K562 (cell line): ENCODE measurements around the gene PPP3CB. TPM values are rescaled to one million over a fixed set of nuclear protein-coding genes. Genes with fewer than 3 reads are reported as not detected.

Experiments used
- ATAC-seq: fragments of 200-7000 bp; cut with Tn5 transposase; 3 replicates; pipeline ENCODE4 v1.9.1; 2020; ENCODE audit warnings: moderate library complexity
- BruUV-seq: library from RNA; stranded (reverse); fragments of 400-500 nt; replicated peaks from 2 replicates; lab custom pipeline; 2021; lab: Mats Ljungman, UMichigan
- CTCF ChIA-PET: fragments of 300-600 bp; formaldehyde crosslinking; extraction: SDS; loops from one replicate; lab custom pipeline; 2021; ENCODE audit warnings: low intra/inter-chr PET ratio; lab: Yijun Ruan, JAX
- POLR2A ChIA-PET: fragments of 300-600, 350-650 bp; sonication (Branson Sonifier 250); formaldehyde crosslinking; extraction: SDS; loops from one replicate; lab custom pipeline; 2021; ENCODE audit warnings: antibody characterized with exemption, inconsistent platforms; lab: Yijun Ruan, JAX
- DNase-seq, 4 experiments: peaks; one replicate each; pipeline versions ENCODE4 v3.0.0 to v3.0.0-alpha.2; 2011 to 2018; ENCODE audit warnings: low spot score in 3 of 4, mixed read lengths in 3 of 4; ENCODE audit errors: extremely low read depth in 1 of 4
- FAIRE-seq: peaks from 2 replicates; lab custom pipeline; 2011; peaks lifted over from hg19 to GRCh38; lab: Jason Lieb, UNC
- H2AFZ ChIP-seq: 2 replicates; pipeline ENCODE4 v1.6.0; 2011; ENCODE audit warnings: low read depth, low read length, control low read depth, inconsistent platforms
- H3K27ac ChIP-seq: fragments of 200-600 bp; 3 replicates; pipeline ENCODE4 v1.8.0; 2011; ENCODE audit warnings: low read depth, mild to moderate bottlenecking, control low read depth, inconsistent platforms, low read length, moderate library complexity, mixed read lengths; ENCODE audit errors: extremely low read depth
- H3K27me3 ChIP-seq, 2 experiments: fragments of 300-600 bp in 1 of 2; 2 replicates in 1 of 2; 3 replicates in 1 of 2; pipeline versions ENCODE4 v1.6.0 to v1.8.0; 2011; ENCODE audit warnings: inconsistent platforms in 2 of 2, low read length in 2 of 2, mild to moderate bottlenecking in 1 of 2, mixed read lengths in 1 of 2, moderate library complexity in 1 of 2; ENCODE audit not compliant: control insufficient read depth in 2 of 2, insufficient read depth in 2 of 2
- H3K36me3 ChIP-seq: fragments of 300-600 bp; 3 replicates; pipeline ENCODE4 v1.8.0; 2011; ENCODE audit warnings: mild to moderate bottlenecking, low read length, inconsistent platforms; ENCODE audit not compliant: control insufficient read depth, insufficient read depth
- H3K4me1 ChIP-seq, 2 experiments: fragments of 200-600 bp in 1 of 2; replicated peaks in 1 of 2; 2 replicates in 1 of 2; 3 replicates in 1 of 2; pipeline versions ENCODE4 v1.5.1 to v1.8.0; 2011; ENCODE audit warnings: inconsistent platforms in 2 of 2, low read length in 2 of 2, mild to moderate bottlenecking in 1 of 2, mixed read lengths in 1 of 2, moderate library complexity in 1 of 2; ENCODE audit not compliant: control insufficient read depth in 2 of 2, insufficient read depth in 2 of 2
- H3K4me2 ChIP-seq: 2 replicates; pipeline ENCODE4 v1.6.1; 2011; ENCODE audit warnings: low read length, control low read depth, inconsistent platforms, mixed read lengths; ENCODE audit not compliant: insufficient read depth
- H3K4me3 ChIP-seq: fragments of 200-600 bp; sonication (generic), shearing (Covaris generic); 2 replicates; pipeline ENCODE4 v1.5.1; 2016; ENCODE audit warnings: control low read depth, inconsistent platforms
- H3K79me2 ChIP-seq: fragments of 200-600 bp; 3 replicates; pipeline ENCODE4 v1.8.0; 2011; ENCODE audit warnings: low read length, inconsistent platforms; ENCODE audit not compliant: control insufficient read depth, insufficient read depth
- H3K9ac ChIP-seq, 2 experiments: 2 replicates each; pipeline versions ENCODE4 v1.6.0 to v1.6.1; 2011; ENCODE audit warnings: low read depth in 2 of 2, low read length in 2 of 2, control low read depth in 1 of 2, inconsistent platforms in 1 of 2, mild to moderate bottlenecking in 1 of 2, mixed read lengths in 1 of 2; ENCODE audit not compliant: insufficient read depth in 1 of 2
- H3K9me1 ChIP-seq: one replicate; pipeline ENCODE4 v1.6.0; 2011; ENCODE audit warnings: inconsistent platforms, mild to moderate bottlenecking, low read length, moderate library complexity; ENCODE audit not compliant: control insufficient read depth, insufficient read depth
- H3K9me3 ChIP-seq: replicated peaks from 2 replicates; pipeline ENCODE4 v1.5.1; 2011; ENCODE audit warnings: low read depth, low read length, inconsistent platforms; ENCODE audit not compliant: control insufficient read depth, insufficient read depth
- H4K20me1 ChIP-seq: replicated peaks from 2 replicates; pipeline ENCODE4 v1.6.1; 2011; ENCODE audit warnings: low read length, inconsistent platforms, mixed read lengths; ENCODE audit not compliant: control insufficient read depth, insufficient read depth
- EHMT2 ChIP-seq: fragments of 450-650 bp; IDR thresholded peaks from 2 replicates; pipeline ENCODE4 v1.6.1; 2018; ENCODE audit warnings: antibody characterized with exemption
- HCFC1 ChIP-seq: IDR thresholded peaks from 2 replicates; pipeline ENCODE4 v1.6.1; 2012; ENCODE audit warnings: low read depth, low read length, improper control_type of control experiment
- HDAC1 ChIP-seq, 2 experiments: fragments of 450-650 bp; IDR thresholded peaks; 2 replicates each; pipeline ENCODE4 v1.6.1; 2016 to 2017; ENCODE audit warnings: inconsistent platforms in 1 of 2, mild to moderate bottlenecking in 1 of 2, moderate library complexity in 1 of 2
- IRF2 ChIP-seq: sonication (generic); formaldehyde crosslinking; IDR thresholded peaks from 2 replicates; pipeline ENCODE4 v1.8.1; 2022; ENCODE audit warnings: mild to moderate bottlenecking, missing genetic modification reagents
- POLR2AphosphoS2 ChIP-seq: IDR thresholded peaks from 2 replicates; pipeline ENCODE4 v1.6.1; 2012; ENCODE audit warnings: low read length, improper control_type of control experiment
- RREB1 ChIP-seq: fragments of 250-450 bp; sonication (Bioruptor Pico); IDR thresholded peaks from 2 replicates; pipeline ENCODE4 v1.4.0; 2020
- SMARCC2 ChIP-seq: fragments of 450-650 bp; IDR thresholded peaks from 2 replicates; pipeline ENCODE4 v1.6.1; 2017; ENCODE audit warnings: antibody characterized with exemption, moderate library complexity, mild to moderate bottlenecking, low read depth
- TSC22D4 ChIP-seq: fragments of 450-650 bp; IDR thresholded peaks from 2 replicates; pipeline ENCODE4 v1.6.1; 2016; ENCODE audit warnings: missing genetic modification characterization, missing biosample characterization, control low read depth
- USF1 ChIP-seq: sonication (generic); formaldehyde crosslinking; IDR thresholded peaks from 2 replicates; pipeline ENCODE4 v1.9.0; 2022; ENCODE audit warnings: mild to moderate bottlenecking, missing genetic modification reagents
- ZBTB17 ChIP-seq: fragments of 450-650 bp; formaldehyde crosslinking; IDR thresholded peaks from 2 replicates; pipeline ENCODE4 v1.4.0; 2020; ENCODE audit warnings: mild to moderate bottlenecking
- ZBTB7A ChIP-seq: IDR thresholded peaks from 2 replicates; pipeline ENCODE4 v1.6.1; 2011; ENCODE audit warnings: low read depth, mild to moderate bottlenecking, low read length, moderate library complexity, borderline replicate concordance; ENCODE audit not compliant: control insufficient read depth
- ZNF212 ChIP-seq: fragments of 450-650 bp; formaldehyde crosslinking; IDR thresholded peaks from 2 replicates; pipeline ENCODE4 v1.4.0; 2020; ENCODE audit warnings: mild to moderate bottlenecking
- ZNF449 ChIP-seq: fragments of 250-450 bp; sonication (Bioruptor Pico); IDR thresholded peaks from 2 replicates; pipeline ENCODE4 v1.8.0; 2022; ENCODE audit warnings: moderate library complexity, mild to moderate bottlenecking, inconsistent platforms
- ZNF695 ChIP-seq: fragments of 450-650 bp; formaldehyde crosslinking; IDR thresholded peaks from 2 replicates; pipeline ENCODE4 v1.4.0; 2020; ENCODE audit warnings: mild to moderate bottlenecking, moderate library complexity
- WGBS: fragments of 100-300 bp; shearing (Covaris generic); methylation state at CpG from one replicate; pipeline ENCODE4 v1.1.6; 2016; ENCODE audit warnings: low coverage, mixed read lengths; ENCODE audit not compliant: insufficient coverage; ENCODE audit errors: missing lambda C conversion rate; 5-methylcytosine and 5-hydroxymethylcytosine counted together
- in situ Hi-C: fragments of 300-500 bp; cut with MboI; formaldehyde crosslinking; loops from 4 replicates; pipeline ENCODE4 v1.15.0; 2018; ENCODE audit warnings: inconsistent platforms, mixed read lengths
- intact Hi-C: fragments of 100-400 bp; cut with micrococcal nuclease; formaldehyde crosslinking; loops from 2 replicates; pipeline ENCODE4 v1.14.2; 2022
- polyA plus RNA-seq, 8 experiments: library from polyadenylated mRNA; depleted of rRNA in 4 of 8; stranded (reverse) in 5 of 8; unstranded in 3 of 8; fragments of >200 nt; fragmentation: Nextera tagmentation in 2 of 8; fragmentation: Illumina TruSeq in 1 of 8; extraction: Ambion mirVana in 2 of 8; extraction: Trizol in 1 of 8; gene quantifications; 2 replicates each; pipeline versions ENCODE4 v1.2.1 to v1.2.3, GENCODE V29; 2011 to 2014; ENCODE audit warnings: inconsistent platforms in 1 of 8, missing spikeins in 1 of 8
- total RNA-seq, 7 experiments: library from RNA; depleted of rRNA in 6 of 7; stranded (reverse); fragments of >200 nt in 6 of 7; fragmentation: Illumina TruSeq in 2 of 7; extraction: Trizol in 2 of 7; gene quantifications; 2 replicates each; pipeline versions ENCODE4 v1.2.1 to v1.2.3, GENCODE V29; 2011 to 2021; ENCODE audit warnings: low replicate concordance in 1 of 7

The PPP3CB gene
- total and polyA plus RNA-seq, 9 of the 15 experiments (the other 6 are each of a cell fraction or from before 2014, with no cell fraction given), result 9.6 to 27.6 (median 17.8) TPM

- under 1% methylated on average over 51 of the region's 55 CpGs for whole genome bisulfite sequencing
- no peaks in the 10 kb centered on the region for H3K9me3 ChIP-seq
- POLR2A ChIA-PET, result interaction anchor here (0.6 to 1.9 kb wide), 16 partner anchors 9 to 399 kb away, joined by 3 to 7 read pairs (median 4); partner anchors contain the start of genes ANXA7, DNAJC9 and P4HA1
- intact Hi-C loops (loop anchor here (5.0 kb wide), 2 partner anchors 83 to 248 kb away; partner anchors contain the start of genes ANXA7 and DNAJC9), in situ Hi-C loops (no loop called here)
- no TSS peak for BruUV-seq
- peak overlapping the region; percentile 89 for H3K4me2 ChIP-seq
- H3K27ac ChIP-seq, result peak overlapping the region; percentile 96
- H4K20me1 ChIP-seq, result no peaks in the 10 kb centered on the region
- CTCF ChIA-PET, result no interaction called here
- peak overlapping the region; percentile 92 for H2AFZ ChIP-seq
- peak in 3 of 4 experiments; percentile 97 to 98 (median 97) for DNase-seq
- peaks cover 16% of the 10 kb centered on the region; the same call in 1 of the 3 replicates for H3K36me3 ChIP-seq
- FAIRE-seq, result peak; percentile 82
- H3K27me3 ChIP-seq, result no peaks in the 10 kb centered on the region
- peaks cover 53% of the 10 kb centered on the region for H3K79me2 ChIP-seq
- H3K4me1 ChIP-seq, result peaks cover 11 to 12% of the 10 kb centered on the region in 2 experiments; a peak in 4 of 5 replicates
- peak overlapping the region; percentile 97 to 98 for H3K9ac ChIP-seq
- peak; percentile 98 for ATAC-seq
- H3K4me3 ChIP-seq, result peak overlapping the region; percentile 96
- H3K9me1 ChIP-seq, result no peaks in the 10 kb centered on the region
- TF ChIP-seq ZNF695 (no peak), ZNF449 (CRISPR knock-in tag) (no peak), SMARCC2 (0 out of 2 replicates have a peak, but pooled peaks have one; percentile 42), IRF2 (no peak), HCFC1 (peak; percentile 26; the same call in 1 of the 2 replicates), ZNF212 (CRISPR knock-in tag) (no peak), TSC22D4 (tag) (no peak), RREB1 (CRISPR knock-in tag) (no peak), USF1 (CRISPR knock-in tag) (no peak), HDAC1 (IDR thresholded peaks at IDR 0.05) (peak in 1 of 2 experiments; percentile 88; a peak in 2 of 4 replicates), POLR2AphosphoS2 (no peak), EHMT2 (no peak), ZBTB7A (no peak; the same call in 1 of the 2 replicates), ZBTB17 (CRISPR knock-in tag) (peak; percentile 55; the same call in 1 of the 2 replicates)
Observed at GRCh38 chr10:73495226-73495883, 469 bp downstream of the PPP3CB start.
